Measurements from ENCODE around the gene ABHD5. TPM values are rescaled to one million over a fixed set of nuclear protein-coding genes. Genes with fewer than 3 reads are reported as not detected.
"Not testable (repeated sequence)": the region's sequence is repeated elsewhere in the genome, so short reads cannot be mapped to it uniquely, and the experiment has no call there.

Gene ABHD5
- total RNA-seq, 1 donor from 2014 or later = 19.0 TPM

DNA sequence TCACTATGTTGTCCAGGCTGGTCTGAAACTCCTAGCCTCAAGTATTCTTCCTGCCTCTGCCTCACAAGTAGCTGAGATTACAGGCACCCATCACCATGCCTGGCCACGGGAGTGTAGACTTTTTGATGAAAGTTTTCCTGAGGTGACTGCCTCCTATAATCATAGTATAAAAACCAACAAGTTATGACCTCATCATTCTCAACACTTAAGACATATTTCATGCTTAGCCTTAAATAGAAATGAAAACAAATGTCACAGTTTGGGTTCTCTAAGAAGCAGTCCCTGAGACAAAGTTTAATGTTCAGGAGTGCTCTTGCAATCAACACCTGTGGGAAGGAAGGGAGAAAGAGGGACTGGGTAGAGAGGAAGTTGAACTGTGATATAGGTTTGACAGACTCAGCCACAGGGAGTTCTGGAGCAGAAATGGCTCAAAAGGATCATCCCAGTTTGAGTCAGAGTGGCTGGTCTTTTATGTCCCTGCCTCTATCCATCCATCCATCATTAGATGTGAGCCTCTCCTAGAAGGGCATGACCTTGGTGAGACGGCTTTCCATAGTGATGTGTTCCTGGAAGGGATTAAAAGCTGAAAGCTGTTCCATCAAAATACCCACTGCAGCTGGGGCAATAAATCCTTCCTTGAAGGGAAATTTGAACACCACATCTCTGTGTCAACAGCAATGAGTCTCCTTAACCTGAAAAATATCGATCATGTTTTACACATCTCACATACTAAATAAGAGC lies 16.2 kb upstream of the ABHD5 start:
- Mint-ChIP-seq H3K36me3 (ENCODE audit: low read depth) (no peaks in the 10 kb centered on the region), H3K4me3 (no peak overlapping the region), H3K4me1 (no peaks in the 10 kb centered on the region), H3K27me3 (peaks cover 10% of the 10 kb centered on the region), H3K27ac (no peak overlapping the region), H3K9me3 (no peaks in the 10 kb centered on the region)
- intact Hi-C loops (cut with micrococcal nuclease) = no loop called here
- DNase-seq = no peak

GRCh38 chr3:43675593-43675992 lies 15.1 kb upstream of the ABHD5 start:
- Mint-ChIP-seq H3K36me3 (ENCODE audit: low read depth) (no peaks in the 10 kb centered on the region), H3K27ac (no peak overlapping the region), H3K4me3 (no peak overlapping the region), H3K27me3 (peaks cover 10% of the 10 kb centered on the region), H3K9me3 (no peaks in the 10 kb centered on the region), H3K4me1 (no peaks in the 10 kb centered on the region)
- DNase-seq = no peak
- intact Hi-C loops (cut with micrococcal nuclease) = no loop called here

GRCh38 chr3:43676441-43676840 lies 14.3 kb upstream of the ABHD5 start:
- no peaks in the 10 kb centered on the region for H3K9me3 Mint-ChIP-seq
- DNase-seq = no peak
- H3K4me3 Mint-ChIP-seq = no peak overlapping the region
- H3K4me1 Mint-ChIP-seq = no peaks in the 10 kb centered on the region
- H3K36me3 Mint-ChIP-seq (ENCODE audit: low read depth) = no peaks in the 10 kb centered on the region
- intact Hi-C loops (cut with micrococcal nuclease) = no loop called here
- H3K27me3 Mint-ChIP-seq = peaks cover 10% of the 10 kb centered on the region
- no peak overlapping the region for H3K27ac Mint-ChIP-seq

DNA sequence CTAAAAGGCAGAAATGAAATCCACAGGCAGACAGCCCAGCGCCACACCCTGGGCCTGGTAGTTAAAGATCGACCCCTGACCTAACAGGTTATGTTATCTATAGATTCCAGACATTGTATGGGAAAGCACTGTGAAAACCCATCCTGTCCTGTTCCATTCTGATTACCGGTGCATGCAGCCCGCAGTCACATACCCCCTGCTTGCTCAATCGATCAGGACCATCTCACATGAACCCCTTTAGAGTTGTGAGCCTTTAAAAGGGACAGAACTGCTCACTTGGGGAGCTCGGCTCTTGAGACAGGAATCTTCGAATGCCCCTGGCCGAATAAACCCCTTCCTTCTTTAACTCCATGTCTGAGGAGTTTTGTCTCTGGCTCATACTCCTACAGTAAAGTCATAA lies 12.4 kb upstream of the ABHD5 start:
- DNase-seq; H3K9me3 Mint-ChIP-seq; H3K36me3 Mint-ChIP-seq (ENCODE audit: low read depth); intact Hi-C loops (cut with micrococcal nuclease); H3K27me3 Mint-ChIP-seq; H3K4me1 Mint-ChIP-seq; H3K4me3 Mint-ChIP-seq; H3K27ac Mint-ChIP-seq: not testable (repeated sequence)

- H3K4me1 Mint-ChIP-seq; DNase-seq; intact Hi-C loops (cut with micrococcal nuclease); H3K27me3 Mint-ChIP-seq; H3K9me3 Mint-ChIP-seq; H3K36me3 Mint-ChIP-seq (ENCODE audit: low read depth); H3K4me3 Mint-ChIP-seq; H3K27ac Mint-ChIP-seq: not testable (repeated sequence)
Observed at GRCh38 chr3:43678887-43679449, 11.8 kb upstream of the ABHD5 start.

GRCh38 chr3:43680857-43681256 lies 9.9 kb upstream of the ABHD5 start:
- H3K9me3 Mint-ChIP-seq; H3K27ac Mint-ChIP-seq; DNase-seq; H3K36me3 Mint-ChIP-seq (ENCODE audit: low read depth); H3K4me3 Mint-ChIP-seq; intact Hi-C loops (cut with micrococcal nuclease); H3K27me3 Mint-ChIP-seq; H3K4me1 Mint-ChIP-seq: not testable (repeated sequence)

- Mint-ChIP-seq H3K27ac (no peak overlapping the region), H3K4me1 (peaks cover 3% of the 10 kb centered on the region), H3K36me3 (ENCODE audit: low read depth) (no peaks in the 10 kb centered on the region), H3K9me3 (peaks cover 3% of the 10 kb centered on the region), H3K4me3 (no peak overlapping the region), H3K27me3 (peaks cover 13% of the 10 kb centered on the region)
- intact Hi-C loops (cut with micrococcal nuclease) = no loop called here
- no peak for DNase-seq
Observed at GRCh38 chr3:43684944-43685343, 5.8 kb upstream of the ABHD5 start.

DNA sequence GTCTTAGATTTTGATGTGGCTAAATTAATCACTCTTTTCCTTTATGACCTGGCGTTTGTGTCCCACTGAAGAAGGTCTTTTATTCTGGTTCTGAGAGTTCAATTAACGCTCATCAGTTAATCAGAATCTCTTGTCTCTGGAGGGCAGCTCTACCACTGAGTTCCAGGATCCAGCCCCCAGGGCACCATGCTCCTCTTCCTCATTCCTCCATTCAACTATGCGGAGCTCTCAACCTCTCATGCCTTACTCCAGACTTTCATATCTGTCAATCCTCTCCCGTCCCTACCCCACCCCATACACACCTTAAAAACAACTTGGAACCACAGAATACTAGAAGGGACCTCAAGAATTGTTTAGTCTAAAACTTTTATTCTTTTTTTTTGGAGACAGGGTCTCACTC lies 4.8 kb upstream of the ABHD5 start:
- Mint-ChIP-seq H3K36me3 (ENCODE audit: low read depth) (peaks cover 3% of the 10 kb centered on the region), H3K27ac (no peak overlapping the region), H3K9me3 (peaks cover 3% of the 10 kb centered on the region), H3K4me3 (no peak overlapping the region), H3K4me1 (peaks cover 8% of the 10 kb centered on the region), H3K27me3 (peaks cover 13% of the 10 kb centered on the region)
- intact Hi-C loops (cut with micrococcal nuclease) = no loop called here
- DNase-seq = no peak

DNA sequence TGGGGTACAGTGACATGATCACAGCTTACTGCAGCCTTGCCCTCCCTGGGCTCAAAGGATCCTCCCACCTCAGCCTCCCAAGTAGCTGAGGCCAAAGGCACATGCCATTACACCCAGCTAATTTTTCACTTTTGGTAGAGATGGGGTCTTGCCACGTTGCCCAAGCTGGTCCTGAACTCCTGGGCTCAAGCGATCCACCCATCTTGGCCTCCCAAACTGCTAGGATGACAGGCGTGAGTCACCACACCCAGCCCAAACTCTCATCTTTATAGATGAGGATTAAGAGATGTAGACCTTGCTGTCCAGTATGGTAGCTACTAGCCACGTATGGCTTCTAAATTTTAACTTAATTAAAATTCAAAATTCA lies 4.4 kb upstream of the ABHD5 start:
- Mint-ChIP-seq H3K9me3 (peaks cover 3% of the 10 kb centered on the region), H3K4me3 (no peak overlapping the region), H3K36me3 (ENCODE audit: low read depth) (peaks cover 3% of the 10 kb centered on the region), H3K27me3 (peaks cover 13% of the 10 kb centered on the region), H3K27ac (no peak overlapping the region), H3K4me1 (peaks cover 8% of the 10 kb centered on the region)
- intact Hi-C loops (cut with micrococcal nuclease) = no loop called here
- DNase-seq = no peak

DNA sequence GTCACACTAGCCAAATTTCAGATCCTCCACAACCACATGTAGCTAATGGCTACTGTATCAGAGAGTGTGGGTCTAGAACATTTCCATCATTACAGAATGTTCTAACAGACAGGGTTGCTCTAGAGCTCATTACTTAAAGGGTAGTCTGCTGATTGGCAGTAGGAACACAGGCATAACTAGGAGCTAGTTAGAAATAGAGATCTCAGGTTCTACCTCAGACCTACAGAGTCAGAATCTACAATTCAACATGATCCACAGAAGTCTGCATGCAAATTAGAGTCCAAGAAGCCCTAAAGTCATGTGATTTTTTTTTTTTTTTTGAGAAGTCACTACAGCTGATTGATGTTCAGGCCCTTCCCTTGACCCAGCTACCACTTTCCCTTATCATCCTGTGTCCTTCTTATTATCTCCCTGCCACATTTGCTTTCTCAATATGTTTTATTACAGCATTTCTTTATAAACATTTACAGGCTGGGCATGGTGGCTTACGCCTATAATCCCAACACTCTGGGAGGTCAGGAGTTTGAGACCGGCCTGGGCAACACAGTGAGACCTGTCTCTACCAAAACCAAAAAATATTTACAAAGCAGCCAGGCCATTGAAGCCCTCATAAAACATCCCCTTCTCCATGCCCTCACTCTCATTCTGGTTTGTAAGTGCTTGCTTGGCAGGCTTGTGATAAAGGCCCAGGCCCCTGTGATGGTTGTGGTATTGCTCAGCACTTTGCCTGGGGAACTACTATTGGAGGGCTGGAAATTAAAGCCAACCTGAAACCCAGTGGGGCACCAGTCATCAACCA lies 3.8 kb upstream of the ABHD5 start:
- intact Hi-C loops (cut with micrococcal nuclease) = no loop called here
- peaks cover 11% of the 10 kb centered on the region for H3K4me1 Mint-ChIP-seq
- H3K36me3 Mint-ChIP-seq (ENCODE audit: low read depth) = peaks cover 3% of the 10 kb centered on the region
- DNase-seq = no peak
- peaks cover 8% of the 10 kb centered on the region for H3K27me3 Mint-ChIP-seq
- no peak overlapping the region for H3K4me3 Mint-ChIP-seq
- H3K27ac Mint-ChIP-seq = no peak overlapping the region
- H3K9me3 Mint-ChIP-seq = peaks cover 3% of the 10 kb centered on the region

DNA sequence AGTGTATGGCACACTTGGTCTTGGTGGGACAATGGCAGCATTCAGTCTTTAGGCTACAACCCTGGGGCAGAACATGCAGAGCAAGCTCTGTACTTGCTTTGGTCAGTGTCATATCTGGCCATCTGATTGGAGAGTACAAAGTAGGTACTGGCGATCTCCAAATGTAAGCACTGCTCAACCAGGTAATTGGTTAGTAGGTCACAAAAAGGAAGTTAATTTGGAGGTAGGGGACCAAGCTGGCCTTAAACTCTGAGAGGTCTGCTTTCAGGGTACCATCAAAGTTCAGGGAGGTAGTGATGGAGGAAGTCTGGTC lies 3.3 kb upstream of the ABHD5 start:
- intact Hi-C loops (cut with micrococcal nuclease) = no loop called here
- Mint-ChIP-seq H3K36me3 (ENCODE audit: low read depth) (peaks cover 3% of the 10 kb centered on the region), H3K9me3 (peaks cover 3% of the 10 kb centered on the region), H3K4me3 (no peak overlapping the region), H3K4me1 (peaks cover 16% of the 10 kb centered on the region), H3K27me3 (peaks cover 8% of the 10 kb centered on the region), H3K27ac (no peak overlapping the region)
- DNase-seq = no peak

DNA sequence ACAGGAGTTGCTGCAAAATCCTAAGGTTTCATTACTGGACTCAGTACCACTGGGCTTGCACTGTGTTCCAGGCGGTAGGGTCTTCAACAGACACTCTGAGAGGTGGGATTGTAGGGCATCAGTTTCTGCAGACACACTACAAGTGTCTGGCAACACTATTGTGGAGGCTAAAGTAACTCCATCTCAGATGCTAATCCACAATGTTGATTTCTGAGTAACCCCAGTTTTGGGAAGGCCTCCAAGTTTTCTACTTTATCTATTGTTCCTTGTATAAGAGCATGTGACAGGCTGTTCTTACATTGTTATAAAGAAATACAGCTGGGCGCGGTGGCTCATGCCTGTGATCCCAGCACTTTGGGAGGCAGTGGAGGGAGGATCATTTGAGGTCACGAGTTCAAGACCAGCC lies 2.5 kb upstream of the ABHD5 start:
- H3K4me1 Mint-ChIP-seq = peaks cover 20% of the 10 kb centered on the region
- no peak for DNase-seq
- peaks cover 3% of the 10 kb centered on the region for H3K36me3 Mint-ChIP-seq (ENCODE audit: low read depth)
- H3K27me3 Mint-ChIP-seq = peaks cover 8% of the 10 kb centered on the region
- H3K4me3 Mint-ChIP-seq = no peak overlapping the region
- H3K27ac Mint-ChIP-seq = no peak overlapping the region
- intact Hi-C loops (cut with micrococcal nuclease) = no loop called here
- peaks cover 3% of the 10 kb centered on the region for H3K9me3 Mint-ChIP-seq

- intact Hi-C loops (cut with micrococcal nuclease) = no loop called here
- H3K27ac Mint-ChIP-seq = no peak overlapping the region
- peak overlapping the region; percentile 88 for H3K4me3 Mint-ChIP-seq
- no peak for DNase-seq
- peaks cover 3% of the 10 kb centered on the region for H3K36me3 Mint-ChIP-seq (ENCODE audit: low read depth)
- peaks cover 26% of the 10 kb centered on the region for H3K4me1 Mint-ChIP-seq
- H3K27me3 Mint-ChIP-seq = peaks cover 8% of the 10 kb centered on the region
- H3K9me3 Mint-ChIP-seq = peaks cover 3% of the 10 kb centered on the region
Observed at GRCh38 chr3:43689166-43689565, 1.6 kb upstream of the ABHD5 start.

DNA sequence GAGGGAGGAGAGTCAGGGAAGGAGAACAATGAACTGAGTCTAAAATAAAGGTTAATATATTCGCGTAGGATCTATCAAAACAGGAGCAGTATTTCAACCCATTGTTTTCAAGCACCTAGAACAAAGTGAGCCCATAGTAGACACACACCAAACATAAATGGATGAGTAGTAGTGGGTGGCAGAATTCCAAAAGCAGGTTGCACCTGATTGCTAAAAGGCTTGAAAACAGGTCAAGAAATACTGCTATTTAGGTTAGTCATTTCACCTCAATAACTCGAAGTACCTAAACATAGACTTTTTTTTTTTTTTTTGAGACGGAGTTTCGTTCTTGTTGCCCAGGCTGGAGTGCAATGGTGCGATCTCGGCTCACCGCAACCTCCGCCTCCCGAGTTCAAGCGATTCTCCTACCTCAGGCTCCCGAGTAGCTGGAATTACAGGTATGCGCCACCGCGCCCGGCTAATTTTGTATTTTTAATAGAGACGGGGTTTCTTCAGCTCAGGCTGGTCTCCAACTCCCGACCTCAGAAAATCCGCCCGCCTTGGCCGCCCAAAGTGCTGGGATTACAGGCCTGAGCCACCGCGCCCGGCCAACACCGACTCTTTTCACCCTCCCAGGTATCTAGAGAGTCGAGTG lies 855 bp upstream of the ABHD5 start:
- Mint-ChIP-seq H3K36me3 (ENCODE audit: low read depth) (peaks cover 3% of the 10 kb centered on the region), H3K27ac (peak overlapping the region; percentile 91), H3K4me3 (peak overlapping the region; percentile 88), H3K27me3 (peaks cover 8% of the 10 kb centered on the region), H3K9me3 (peaks cover 3% of the 10 kb centered on the region), H3K4me1 (peaks cover 28% of the 10 kb centered on the region)
- intact Hi-C loops (cut with micrococcal nuclease) = loop anchor here (1.0 to 5.0 kb wide), 5 partner anchors 67 to 1072 kb away; partner anchors contain the start of genes ANO10, KIAA1143, KIF15 and POMGNT2
- DNase-seq = no peak
